GM21360 (cell line): ENCODE data around the gene CAP1.

ENCODE experiments used
- ATAC-seq: cut with Tn5 transposase; IDR thresholded peaks from one replicate; pipeline ENCODE4 v1.9.1; 2021; ENCODE audit warnings: mild to moderate bottlenecking, moderate library complexity; ENCODE audit not compliant: unreplicated experiment

The CAP1 gene

DNA sequence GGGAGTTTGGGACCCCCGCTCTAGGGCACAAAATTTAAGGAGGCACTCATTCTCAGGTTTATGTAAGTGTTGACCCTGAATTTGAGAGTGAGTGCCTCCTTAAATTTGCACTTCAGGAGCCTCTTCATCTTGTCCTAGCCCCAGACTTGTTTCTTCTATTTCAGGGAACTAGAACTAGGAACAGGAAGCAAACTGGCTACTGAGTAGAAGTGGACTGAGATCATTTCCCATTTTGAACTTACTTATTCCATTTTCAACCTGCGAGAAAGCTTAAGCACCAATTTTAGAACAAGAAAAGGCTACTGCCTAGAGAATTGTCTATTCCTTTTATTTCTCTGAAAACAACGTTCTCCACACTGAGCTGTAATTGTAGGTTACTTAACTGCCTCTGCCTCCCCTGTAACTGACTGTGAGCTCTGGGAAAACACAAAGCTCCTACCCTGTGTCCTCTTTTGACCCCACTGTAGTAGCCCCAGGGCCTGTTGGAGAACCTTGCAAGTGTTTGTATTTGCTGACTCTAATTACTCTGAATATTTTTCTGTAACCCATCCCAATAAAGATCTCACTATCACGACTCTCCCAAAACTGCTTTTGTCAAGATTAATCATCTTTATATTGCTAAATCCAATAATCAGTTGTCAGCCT, 54.1 kb downstream of the CAP1 start:
- no peak for ATAC-seq

DNA sequence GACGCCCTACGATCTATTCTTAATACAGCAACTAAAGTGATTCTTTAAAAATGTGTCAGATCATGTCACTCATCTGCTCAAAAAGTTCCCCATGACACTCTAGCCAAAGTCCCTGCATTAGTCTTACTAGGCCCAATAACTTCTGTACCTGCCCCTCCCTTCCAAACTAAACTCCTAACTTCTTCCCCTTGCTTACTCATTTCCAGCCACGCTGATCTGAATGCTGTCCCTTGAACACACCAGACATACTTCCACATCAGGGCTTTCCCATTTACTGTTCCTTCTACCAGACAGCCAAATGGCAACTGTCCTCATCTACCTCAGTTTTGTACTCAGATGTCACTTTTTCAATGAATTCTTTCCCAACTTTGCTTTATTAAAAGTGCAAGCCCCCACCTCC, 55.3 kb downstream of the CAP1 start:
- ATAC-seq = no peak

DNA sequence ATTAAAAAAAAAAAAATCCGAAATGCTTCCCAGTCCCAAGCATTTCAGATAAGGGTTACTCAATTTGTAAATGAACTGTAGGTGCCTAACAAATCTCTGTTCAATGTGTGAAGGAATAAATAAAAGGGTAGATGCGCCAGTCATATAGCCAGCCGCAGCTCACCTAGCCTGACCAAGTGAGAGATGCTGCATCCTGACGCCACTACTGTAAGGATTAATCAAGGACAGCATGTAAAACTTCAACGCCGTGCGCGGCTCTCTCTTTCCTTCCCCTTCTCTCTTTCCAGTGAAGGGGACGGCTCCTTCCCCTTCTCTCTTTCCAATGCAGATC, 56.1 kb downstream of the CAP1 start:
- peak; percentile 7 for ATAC-seq

DNA sequence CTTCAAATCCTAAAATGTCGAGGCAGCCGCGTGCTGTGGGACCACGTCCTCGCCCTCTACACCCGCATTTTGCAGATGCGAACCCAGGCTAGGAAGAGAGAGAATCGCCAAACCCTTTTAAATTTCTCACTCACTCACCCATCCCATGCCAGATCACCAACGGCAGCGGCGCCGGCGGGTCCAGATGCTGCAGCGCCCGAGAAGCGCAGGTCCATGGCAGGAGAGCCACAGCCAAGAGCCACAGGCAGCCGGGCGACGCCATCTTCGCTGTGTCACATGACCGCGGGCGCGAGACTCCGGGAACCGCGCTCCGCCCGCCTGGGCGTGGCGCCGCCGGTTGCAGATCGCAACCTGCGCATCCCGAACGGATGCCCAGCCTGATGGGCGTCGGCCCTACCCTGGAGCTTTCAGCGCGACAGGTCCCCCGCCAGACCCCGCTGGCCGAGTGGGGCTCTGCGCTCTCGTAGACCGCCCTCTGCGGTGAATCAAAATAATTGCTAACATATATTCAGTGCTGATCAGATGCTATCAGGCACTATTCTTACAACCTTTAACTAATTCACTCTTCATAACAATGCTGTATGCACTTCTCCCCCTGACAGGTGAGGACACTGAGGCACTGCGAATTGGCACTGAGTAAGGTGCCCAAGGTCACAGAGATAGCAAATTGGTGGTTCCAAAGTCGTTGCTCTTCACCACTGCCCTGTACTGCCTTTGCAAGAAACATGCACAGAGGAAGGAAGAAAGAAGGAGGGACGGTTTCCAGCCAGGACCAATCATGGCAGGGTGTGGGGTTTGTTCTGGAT, 56.7 kb downstream of the CAP1 start, which contains the start of gene PPT1:
Gene PPT1 (minus strand): TSS at position 276 of the 806 bp plus-strand sequence. CDS start 14 bp downstream, at position 262.
- peak; percentile 84 for ATAC-seq

DNA sequence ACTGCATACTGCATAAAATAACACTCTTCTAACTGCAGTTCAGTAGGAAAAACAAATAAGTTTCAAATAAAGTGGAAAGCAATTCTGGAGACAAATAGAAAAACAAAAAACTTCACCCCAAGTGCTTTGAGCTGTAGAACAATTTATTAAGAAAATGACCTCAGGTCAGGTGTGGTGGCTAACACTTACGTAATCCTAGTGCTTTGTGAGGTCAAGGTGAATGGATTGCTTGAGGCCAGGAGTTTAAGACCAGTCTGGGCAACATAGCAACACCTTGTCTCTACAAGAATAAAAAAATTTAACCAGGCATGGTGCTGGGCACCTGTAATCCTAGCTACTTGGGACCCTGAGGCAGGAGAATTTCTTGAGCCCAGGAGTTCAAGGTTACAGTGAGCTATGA, 61.5 kb downstream of the CAP1 start:
- ATAC-seq = no peak

DNA sequence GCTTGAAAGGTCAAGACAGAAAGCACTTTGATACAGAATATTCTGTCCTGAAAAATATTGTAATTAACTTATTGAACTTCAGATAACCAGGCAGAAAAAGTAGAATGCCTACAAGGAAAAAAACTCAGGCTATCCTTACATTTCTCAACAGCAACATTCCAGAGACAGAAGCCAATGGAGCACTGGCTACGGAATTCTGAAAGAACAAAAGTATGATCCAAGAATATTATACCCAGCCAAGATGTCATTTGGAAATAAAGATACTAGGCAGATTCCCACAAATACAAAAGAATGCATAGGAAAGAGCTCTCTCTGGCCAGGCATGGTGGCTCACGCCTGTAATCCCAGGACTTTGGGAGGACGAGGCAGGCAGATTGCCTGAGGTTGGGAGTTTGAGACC, 62.4 kb downstream of the CAP1 start:
- no peak for ATAC-seq

DNA sequence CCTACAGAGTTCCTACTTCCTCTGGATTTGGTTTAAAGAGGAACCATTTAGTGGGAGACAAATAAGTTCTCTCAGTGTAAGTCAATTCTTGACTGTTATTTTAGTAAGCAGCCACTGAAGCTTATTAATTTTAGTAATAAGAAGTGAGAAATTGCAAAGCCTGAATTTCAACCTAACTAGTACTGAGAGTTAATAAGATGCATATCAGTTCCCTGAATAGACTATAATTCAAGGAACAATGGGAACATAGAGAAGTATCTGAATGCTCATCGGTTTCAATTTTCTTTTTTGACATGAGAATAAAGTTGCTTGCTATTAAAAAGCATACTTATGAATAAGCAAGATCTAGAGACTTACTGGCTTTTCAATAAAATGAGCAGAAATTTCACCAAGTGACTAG, 64.5 kb downstream of the CAP1 start:
- no peak for ATAC-seq

DNA sequence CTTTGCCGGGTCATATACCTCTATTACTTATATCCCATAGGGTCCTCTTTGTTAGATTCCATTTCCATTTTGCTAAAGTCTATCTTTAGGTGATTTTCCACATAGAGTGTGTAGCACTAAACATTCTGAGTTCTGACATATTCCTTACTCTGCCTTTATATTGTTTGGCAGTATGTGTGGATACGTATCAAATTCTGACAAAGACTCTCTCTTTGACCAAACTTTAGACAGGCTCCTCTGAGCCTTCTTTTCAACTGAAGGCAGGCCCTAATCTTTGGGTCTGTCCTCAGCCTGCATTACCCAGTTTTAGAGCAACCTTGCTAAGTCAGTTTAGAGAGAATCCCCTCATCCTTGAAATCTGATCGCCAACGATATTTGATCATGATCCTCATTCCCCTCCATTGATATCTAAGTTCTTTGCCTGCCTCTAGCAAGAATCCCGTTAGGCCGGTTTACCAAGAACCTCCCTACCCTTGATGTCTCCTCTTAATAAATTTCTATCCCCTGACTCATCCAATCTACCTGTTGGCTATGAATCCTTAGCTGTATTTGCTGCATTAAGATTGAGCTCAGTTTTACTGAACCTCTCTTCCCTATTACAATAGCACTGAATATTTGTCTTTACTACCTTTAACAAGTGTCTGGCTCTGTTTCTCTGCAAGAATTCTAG, 66.9 kb downstream of the CAP1 start:
- no peak for ATAC-seq

DNA sequence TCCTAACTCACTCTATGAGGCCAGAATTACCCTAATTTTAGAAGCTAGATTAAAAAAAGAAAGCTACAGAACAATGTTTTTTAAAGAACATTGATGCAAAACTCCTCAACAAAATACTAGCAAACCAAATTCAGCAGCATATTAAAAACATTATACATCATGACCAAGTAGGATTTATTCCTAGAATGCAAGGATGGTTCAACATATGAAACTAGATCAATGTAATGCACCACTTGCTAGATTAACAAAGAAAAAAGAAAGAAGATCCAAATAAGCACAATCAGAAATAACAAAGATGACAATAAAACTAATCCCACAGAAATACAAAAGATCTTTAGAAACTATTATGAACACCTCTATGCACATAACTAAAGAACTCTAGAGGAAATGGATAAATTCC, 69.9 kb downstream of the CAP1 start:
- no peak for ATAC-seq

DNA sequence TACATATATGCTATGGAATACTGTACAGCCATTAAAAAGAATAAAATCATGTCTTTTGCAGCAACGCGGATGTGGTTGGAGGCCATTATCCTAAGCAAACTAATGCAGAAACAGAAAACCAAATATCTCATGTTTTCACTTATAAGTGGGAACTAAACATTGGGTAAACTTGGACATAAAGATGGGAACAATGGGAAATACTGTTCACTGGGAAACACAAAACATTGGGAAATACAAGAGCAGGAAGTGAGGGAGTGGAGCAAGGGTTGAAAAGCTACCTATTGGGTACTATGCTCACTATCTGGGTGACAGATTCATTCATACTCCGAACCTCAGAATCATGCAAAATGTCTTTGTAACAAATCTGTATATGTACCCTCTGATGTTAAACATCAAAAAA, 73.9 kb downstream of the CAP1 start:
- no peak for ATAC-seq

DNA sequence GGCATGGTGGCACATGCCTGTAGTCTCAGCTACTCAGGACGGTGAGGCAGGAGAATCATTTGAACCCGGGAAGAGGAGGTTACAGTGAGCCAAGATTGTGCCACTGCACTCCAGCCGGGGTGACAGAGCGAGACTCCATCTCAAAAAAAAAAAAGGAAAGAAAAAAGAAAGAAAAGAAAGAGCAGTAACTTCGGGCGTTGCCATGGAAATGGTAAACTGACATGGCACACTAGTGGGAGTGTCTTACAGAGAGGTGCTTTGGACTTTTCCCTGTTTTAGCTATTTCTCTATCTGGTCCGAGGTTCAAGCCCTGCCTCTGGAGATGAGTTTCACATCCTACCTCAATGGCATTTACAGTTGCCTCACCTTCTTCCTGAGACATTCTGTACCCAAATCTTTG, 79.6 kb downstream of the CAP1 start:
- no peak for ATAC-seq
